Skeletal muscle cell (primary cell): ENCODE results near the gene BSPRY.
"Not testable (repeated sequence)": the region's sequence is repeated elsewhere in the genome, so short reads cannot be mapped to it uniquely, and the experiment has no call there.

ENCODE experiments used
- DNase-seq: peaks from one replicate; pipeline ENCODE4 v3.0.0-alpha.2; 2010; ENCODE audit warnings: low read depth
- H3K4me3 ChIP-seq: 2 replicates; pipeline ENCODE4 v1.5.1; 2011; ENCODE audit warnings: low read depth, mild to moderate bottlenecking, control low read depth, low read length, moderate library complexity

Gene BSPRY

DNA sequence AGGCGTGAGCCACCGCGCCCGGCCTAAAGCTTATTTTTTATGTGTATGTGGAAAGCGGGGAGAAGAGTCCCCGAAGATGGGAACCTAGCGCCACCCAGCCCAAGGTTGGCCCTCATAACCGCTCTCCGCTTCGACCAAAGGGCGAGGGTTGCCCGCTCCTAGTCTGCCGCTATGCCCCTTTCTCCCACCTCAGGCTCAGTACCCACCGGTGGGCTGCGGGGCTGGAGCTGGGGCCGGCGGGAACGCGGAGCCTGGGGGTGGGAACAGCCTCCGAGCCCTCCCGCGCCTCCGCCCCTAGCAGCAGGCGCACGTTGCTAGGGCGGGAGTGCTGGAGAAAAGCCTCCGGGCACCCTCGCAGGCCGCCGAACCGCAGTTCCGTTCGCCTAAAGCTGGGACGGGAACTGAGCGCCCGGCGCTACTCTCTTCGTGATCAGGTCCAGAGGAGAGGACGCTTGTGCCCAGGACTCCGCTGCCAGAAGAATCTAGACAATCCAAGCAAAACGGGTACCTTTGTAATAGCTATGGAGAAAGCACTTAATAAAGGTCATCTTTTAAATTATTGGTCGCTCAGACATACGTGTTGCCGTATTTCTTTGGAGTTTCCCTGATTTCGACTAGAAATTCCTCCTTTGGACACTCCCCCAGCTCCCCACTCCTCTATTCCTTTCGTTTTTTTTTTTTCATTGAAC lies 9.2 kb upstream of the BSPRY start, which contains the start of gene WDR31:
WDR31 (minus strand) TSS at position 265 of the 689 bp plus-strand sequence. CDS start 8,253 bp downstream, outside the sequence.
- peak; percentile 69 for DNase-seq
- peak within 1 kb of the TSS; percentile 77 for H3K4me3 ChIP-seq

DNA sequence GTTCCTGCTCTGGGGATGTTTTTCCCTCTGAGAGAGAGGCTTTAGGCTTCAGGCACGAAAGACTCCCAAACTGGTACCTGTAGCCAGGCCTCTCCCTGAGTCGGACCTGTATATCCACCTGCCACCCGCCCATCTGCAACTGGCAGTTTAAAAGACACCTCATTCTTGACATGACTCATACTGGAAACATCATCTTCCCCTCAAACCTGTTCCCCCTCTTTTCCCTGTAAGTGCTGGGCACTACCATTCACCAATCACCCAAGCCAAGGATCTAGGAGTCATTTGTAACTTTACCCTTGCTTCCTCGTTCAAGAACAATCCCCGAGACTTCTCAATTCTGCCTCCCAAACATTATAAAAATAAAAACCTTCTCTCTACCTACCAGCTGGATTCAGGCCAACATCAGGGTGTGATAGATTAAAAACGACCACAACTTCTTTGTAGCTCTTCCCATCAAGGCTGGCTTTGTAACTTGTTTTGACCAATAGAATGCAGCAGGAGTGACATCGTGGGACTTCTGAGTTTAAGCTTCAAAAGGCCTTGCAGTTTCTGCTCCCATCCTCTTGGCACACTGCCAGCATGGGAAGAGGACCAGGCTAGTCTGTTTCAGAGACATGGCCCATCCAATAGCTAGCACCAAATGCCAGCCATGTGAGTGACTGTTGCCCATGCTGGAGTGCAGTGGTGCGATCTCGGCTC lies 7.5 kb upstream of the BSPRY start:
- no peak overlapping the region for H3K4me3 ChIP-seq
- DNase-seq: no peak

DNA sequence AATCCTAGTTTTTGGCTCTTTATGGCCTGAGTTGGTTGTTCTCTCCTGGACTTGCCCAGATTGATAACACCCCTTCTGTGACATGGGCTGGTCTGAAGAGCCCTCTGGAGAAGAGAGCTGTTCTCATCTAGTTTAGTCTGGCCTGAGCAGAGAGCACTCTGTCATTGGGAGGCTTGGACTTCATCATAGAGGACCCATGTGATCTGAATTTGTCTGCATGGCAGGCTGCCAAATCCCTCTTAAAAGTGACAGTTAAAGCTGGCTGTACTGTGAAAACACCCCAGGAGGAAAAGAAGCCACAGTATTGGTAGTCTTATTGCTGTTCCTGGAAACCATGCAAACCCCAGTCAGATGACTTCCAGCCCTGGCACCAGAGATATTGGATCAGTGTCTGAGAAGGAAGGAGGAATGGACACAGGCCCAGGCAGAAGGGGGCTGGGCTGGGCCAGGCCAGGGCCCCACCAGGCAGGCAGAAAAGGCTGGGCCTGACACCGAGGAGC lies 5.6 kb upstream of the BSPRY start:
- DNase-seq: peak; percentile 41
- H3K4me3 ChIP-seq: no peak overlapping the region

DNA sequence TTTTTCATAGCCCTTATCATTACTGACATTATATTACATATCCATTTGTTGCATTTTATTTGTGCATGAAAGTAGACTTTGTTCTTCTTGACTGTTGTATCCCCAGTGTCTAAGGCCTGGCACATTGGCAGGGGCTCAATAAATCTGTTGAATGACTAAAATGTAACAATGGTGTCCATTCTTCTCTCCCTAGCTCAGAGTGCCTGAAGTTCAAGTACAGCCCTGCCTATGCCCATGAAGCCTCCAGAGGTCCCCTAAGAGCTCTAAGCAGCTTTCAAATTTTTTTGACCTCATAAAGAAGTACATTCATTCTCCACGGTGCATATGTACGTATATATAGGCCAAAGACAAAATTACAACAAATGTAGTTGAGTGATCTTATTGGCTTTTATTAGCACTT lies 4.2 kb upstream of the BSPRY start:
- DNase-seq: no peak
- H3K4me3 ChIP-seq: no peak overlapping the region

DNA sequence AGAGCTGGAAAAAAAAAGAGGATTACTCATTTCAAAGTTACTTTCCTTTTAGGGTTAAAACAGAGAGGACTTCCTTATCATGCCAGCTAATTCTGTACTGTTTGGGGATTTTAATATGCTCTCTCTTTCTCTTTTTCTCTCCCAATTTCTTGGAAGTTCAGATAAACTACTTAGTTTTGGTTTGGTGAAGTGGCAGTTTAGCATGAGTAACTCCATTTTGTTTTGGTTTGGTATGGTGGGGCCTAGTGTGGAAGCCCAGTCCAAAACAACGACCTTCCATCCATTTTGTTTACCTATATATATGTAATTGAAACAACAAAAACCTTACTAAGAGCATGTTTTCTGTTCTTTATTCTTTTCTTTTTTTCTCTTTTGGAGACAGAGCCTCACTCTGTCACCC lies 3.7 kb upstream of the BSPRY start:
- H3K4me3 ChIP-seq: no peak overlapping the region
- no peak for DNase-seq

DNA sequence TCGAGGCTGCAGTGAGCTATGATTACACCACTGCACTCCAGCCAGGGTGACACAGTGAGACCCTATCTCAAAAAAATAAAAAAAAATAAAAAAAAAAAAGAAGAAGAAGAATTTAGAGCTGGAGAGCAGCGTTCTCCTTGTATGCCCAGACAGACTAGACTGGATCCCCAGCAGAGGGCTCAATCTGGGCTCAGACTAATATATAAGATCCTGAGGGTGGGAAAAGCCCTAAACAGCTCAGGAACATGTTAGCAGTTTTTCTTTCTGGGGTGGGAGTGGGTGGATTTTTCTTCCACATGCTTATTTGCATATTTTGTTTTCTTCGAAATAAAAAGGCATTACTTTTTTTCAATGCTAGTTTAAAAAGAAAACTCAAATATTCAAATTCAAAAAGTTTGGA lies 904 bp upstream of the BSPRY start:
- no peak for DNase-seq
- no peak overlapping the region for H3K4me3 ChIP-seq

DNA sequence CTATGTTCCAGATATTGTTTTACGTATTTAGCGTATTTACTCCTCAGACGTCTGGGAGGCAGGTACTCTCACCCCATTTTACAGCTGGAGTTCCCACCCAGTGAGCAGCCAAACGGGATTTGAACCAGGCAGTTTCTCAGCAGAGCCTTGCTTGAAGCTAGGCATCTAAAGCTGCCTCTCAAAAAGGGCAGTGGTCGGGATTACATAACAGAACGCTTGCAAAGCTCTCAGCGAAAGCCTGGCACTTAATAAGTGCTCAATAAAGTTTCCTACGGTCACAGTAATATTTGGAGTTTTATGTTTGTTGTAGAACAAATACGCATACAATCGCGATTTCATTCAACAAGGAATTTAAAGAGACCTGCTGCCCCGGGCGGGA lies 286 bp upstream of the BSPRY start:
- H3K4me3 ChIP-seq: no peak overlapping the region
- no peak for DNase-seq

DNA sequence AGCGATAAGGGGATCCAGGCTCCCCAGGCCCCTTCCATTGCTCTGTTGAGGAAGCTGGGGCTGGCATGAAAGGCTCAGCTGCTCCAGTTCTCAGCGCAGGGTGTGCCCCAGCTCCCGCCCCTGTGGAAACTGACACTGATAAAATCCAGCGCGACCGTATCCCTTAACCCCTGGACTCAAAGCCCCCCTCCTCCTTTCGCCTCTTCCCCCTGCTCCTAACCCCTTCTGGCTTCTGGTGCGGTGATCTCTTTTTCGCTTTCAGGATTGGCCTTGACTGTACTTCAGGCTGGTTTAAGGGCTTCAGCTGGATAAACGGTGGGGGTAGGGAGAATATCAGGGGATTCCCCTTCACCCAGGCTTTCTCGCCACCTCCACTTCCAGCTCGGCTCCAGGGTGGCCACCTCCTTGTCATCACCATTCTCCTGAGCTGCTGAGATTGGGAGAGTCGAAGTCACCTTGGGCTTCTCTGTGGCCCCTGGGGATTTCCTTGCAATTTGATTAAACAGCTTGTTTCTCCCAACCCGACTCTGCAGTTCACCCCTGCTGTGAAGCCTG lies 843 bp downstream of the BSPRY start:
- DNase-seq: no peak
- peak overlapping the region; percentile 25 for H3K4me3 ChIP-seq

DNA sequence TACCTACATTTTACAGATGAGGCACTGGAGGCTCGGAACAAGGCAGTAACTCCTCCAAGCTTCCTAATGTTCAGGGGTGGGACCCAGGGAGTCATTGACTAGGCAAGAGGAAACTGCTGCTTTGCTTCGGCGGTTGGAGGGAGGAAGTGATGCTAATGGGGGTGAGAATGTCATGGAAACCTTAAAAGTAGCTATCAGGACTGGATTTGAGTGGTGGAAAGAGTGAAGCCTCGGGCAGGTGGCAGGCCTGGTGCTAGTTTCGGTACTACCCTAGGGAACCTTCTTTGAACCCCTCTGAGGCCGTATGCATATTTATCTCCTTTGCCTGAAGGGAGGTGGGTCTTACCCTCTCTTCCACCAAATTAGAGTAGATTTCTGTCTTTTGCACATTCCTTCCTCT lies 1.6 kb downstream of the BSPRY start:
- no peak overlapping the region for H3K4me3 ChIP-seq
- DNase-seq: no peak

DNA sequence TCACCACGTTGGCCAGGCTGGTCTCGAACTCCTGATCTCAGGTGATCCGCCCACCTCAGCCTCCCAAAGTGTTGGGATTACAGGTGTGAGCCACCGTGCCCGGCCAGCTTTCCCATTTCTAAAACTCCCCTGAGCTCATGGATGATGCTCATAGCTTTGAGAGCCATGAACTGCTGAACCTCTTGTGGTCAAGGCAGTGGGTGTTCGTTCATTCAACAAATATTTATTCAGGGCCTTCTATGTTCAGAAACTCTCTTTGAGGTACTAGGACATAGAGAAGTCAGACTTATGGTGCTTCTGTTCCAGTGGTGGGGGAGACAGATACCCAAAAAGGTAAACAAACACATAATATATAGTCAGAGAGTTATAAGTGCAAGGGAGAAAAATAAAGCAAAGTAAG lies 2.7 kb downstream of the BSPRY start:
- no peak for DNase-seq
- no peak overlapping the region for H3K4me3 ChIP-seq

DNA sequence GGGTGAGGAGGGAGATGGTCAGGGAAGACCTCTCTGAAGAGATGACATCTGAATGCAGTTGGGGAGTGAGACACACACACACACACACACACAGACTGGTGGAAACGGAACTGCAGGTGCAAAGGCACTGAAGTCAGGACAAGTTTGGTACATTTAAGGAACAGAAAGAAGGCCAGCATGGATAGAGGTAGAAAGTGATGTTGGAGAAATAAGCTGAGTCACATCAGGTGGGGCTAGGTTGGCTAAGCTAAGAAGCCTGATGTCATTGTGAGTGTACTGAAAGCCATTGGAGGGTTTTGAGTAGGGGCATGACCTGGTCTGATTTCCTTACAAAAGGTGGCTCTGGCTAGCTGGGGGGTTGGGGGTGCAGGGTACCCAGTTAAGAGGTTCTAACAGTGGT lies 3.1 kb downstream of the BSPRY start:
- no peak for DNase-seq
- no peak overlapping the region for H3K4me3 ChIP-seq

DNA sequence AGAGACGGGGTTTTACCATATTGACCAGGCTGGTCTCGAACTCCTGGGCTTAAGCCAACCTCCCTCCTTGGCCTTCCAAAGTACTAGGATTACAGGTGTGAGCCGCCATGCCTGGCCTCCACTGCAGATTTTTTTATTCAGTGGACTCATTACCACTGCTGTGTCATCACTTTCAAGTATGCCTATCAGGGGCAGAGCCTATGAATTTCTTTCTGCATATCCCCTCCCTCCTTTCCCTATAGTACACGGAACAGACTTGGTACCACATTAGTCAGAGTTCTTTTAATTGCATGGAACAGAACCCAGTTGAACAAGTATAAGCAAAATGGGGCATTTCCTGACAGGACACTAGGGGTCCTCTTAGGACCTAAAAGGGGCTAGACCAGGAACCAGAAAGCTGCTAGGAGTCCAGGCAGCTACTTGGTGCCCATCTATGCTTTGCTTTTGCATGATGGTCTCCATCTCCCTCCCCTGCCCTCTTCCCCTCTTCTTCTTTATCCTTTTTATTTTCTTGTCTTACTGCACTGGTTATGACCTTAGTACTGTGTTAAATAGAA lies 5.8 kb downstream of the BSPRY start:
- DNase-seq: no peak
- no peak overlapping the region for H3K4me3 ChIP-seq

DNA sequence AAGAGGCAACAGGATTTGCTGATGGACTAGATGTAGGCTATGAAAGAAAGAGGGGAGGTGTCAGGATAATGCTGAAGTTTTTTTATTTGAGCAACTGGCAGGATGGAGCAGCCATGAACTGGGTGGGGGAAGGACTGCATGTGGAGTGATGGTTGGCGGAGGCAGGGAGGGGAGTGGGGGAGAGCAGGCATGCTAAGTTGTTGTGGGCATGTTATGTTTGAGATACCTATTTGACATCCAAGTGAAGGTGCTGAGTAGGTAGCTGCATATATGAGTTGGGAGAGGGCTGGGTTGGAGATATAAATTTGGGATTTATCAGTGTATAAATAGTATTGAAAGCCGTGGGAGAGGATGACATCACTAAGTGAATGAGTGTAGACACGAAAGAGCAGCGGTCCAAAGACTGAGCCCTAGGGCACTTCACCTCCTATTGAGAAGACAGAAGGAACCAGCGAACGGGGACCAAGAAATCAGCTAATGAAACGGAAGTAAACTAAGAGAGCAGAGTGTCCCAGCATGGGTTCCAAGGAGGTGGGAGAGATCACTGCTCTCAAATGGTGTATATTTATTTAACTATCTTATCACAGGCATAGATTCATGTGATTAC lies 7.4 kb downstream of the BSPRY start:
- no peak overlapping the region for H3K4me3 ChIP-seq
- no peak for DNase-seq

DNA sequence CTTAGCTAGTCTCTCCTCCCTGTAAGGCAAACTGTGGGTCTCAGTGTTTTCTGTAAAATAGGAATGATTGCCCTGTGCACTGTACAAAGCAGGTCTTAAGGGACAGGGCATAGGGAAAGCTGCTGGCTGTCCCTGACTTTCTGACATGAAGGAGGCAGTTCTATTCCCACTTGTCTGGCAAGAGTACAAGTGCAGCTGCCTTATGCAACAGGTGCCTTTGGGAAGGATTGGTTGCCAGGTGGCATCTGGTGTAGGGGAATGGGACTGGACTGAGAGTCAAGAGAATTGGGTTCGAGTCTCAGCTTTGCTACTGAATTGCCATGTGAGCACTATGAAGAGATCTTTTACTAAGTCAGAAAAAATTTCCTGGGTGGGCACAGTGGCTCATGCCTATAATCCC lies 10.0 kb downstream of the BSPRY start:
- no peak overlapping the region for H3K4me3 ChIP-seq
- DNase-seq: no peak

DNA sequence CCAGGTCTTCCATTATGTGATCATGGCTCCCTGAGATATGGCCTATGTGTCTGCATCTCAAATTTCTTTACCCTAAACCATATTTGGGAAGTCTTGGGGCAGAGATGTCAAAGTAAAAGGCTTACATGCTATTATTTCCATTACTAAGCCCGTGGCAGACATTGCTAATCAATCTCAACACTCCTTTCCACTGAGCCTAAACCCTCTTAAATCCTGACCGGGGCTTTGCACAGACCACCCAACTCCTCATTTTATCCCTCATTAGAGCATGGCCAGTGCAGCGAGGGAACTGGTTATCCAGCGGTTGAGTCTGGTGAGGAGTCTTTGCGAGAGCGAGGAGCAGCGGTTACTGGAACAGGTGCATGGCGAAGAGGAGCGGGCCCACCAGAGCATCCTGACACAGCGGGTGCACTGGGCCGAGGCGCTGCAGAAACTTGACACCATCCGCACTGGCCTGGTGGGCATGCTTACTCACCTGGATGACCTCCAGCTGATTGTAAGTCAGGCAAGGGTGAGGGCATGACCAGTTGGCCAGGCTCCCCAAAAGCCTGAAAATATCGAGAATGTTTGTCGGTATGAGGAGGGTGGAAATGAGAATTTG lies 11.0 kb downstream of the BSPRY start:
- no peak overlapping the region for H3K4me3 ChIP-seq
- DNase-seq: no peak

DNA sequence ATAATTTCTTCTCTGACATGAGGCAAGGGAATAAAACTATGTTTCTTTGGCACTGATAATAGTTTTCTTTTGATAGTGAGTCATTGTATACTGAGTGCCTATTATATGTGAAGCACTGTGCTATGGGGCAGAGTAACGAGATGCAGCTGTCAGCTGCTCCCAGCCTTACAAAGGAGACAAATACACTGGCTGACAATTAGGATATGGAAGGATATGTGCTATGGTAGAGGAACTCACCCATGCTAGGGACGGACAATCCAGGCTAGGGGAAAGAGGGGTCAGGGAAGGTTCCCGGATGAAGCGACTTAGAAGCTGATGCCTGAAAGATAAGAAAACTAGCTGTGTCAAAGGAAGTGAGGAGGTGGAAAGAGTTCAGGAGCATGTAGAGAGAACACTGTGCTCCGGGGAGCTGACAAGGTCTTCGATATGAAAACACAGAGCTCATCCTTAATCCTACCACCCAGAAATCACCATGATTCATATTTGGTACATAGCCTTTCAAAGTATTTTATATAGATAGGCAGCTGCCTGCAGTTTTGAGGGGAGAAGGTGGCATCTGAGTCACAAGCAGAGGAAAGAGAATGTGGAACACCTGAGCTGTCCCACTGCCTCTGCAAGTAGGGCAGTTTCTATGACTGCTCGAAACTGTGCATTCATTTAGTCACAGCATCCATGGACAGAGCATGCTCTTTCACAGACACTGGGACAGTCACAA lies 12.1 kb downstream of the BSPRY start:
- no peak for DNase-seq
- no peak overlapping the region for H3K4me3 ChIP-seq

DNA sequence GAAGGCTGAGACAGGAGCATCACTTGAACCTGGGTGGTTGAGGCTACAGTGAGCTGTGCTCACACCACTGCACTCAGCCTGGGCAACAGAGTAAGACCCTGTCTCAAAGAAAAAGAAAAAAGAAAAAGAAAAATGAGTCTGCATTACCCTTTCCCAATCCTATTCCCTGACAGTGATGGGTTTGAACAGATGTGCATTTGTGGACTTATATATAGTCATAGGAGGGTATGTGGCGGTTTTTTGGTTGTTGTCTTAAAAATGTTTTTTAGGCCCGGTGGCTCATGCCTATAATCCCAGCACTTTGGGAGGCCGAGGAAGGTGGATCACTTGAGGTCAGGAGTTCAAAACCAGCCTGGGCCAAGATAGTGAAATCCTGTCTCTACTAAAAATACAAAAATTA lies 14.0 kb downstream of the BSPRY start:
- no peak for DNase-seq
- no peak overlapping the region for H3K4me3 ChIP-seq

DNA sequence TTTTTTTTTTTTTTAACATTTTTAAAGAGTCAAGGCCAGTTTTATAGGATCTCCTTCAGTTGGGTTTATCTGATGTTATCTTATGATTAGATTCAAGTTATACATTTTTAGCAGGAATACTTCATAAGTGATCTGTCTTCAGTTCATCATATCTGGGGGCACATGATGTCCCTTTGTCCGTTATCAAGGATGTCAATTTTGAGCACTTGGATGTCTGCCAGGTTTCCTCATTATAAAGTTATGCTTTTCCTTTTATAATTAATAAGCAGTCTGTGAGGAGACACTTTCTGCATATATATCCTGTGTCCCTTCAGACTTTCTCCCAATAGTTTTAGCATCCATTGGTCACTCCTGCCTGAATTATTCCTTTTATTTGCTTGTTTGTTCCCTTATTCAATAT lies 15.6 kb downstream of the BSPRY start:
- no peak overlapping the region for H3K4me3 ChIP-seq
- DNase-seq: no peak

DNA sequence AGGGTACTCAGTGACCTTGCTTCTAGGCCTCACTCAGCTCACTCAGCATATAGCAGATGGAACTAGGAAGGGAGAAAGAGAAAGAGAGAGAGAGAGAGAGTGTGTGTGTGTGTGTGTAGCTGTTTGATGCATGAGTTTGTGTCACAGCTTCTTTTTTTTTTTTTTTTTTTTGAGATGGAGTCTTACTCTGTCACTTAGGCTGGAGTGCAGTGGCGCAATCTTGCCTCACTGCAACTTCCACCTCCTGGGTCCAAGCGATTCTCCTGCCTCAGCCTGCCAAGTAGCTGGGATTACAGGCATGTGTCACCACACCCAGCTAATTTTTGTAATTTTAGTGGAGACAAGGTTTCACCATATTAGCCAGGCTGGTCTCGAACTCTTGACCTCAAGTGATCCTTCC lies 16.3 kb downstream of the BSPRY start:
- not testable (repeated sequence) for H3K4me3 ChIP-seq

More for the DNA sequence above, 16.3 kb downstream of the BSPRY start:
- DNase-seq: not testable (repeated sequence)
